ENCODE data around the gene PLK1. TPM values are rescaled to one million over a fixed set of nuclear protein-coding genes. Genes with fewer than 3 reads are reported as not detected.
A peak's percentile ranks its signal among the peaks of the same experiment; 100 is the strongest.

PLK1 gene
- polyA plus RNA-seq, 1 experiment = 11.6 TPM

- CTCF ChIA-PET = interaction anchor here (1.5 to 4.2 kb wide), 3 partner anchors 9 to 836 kb away, joined by 7 to 14 read pairs (median 13); partner anchors contain the start of gene PLK1
- POLR2A ChIA-PET = interaction anchor here (1.1 kb wide), 1 partner anchor 9 kb away, joined by 5 read pairs; no protein-coding TSS in a partner anchor
- no peaks in the 10 kb centered on the region for H3K27me3 ChIP-seq (ENCODE audit: control insufficient read depth, insufficient read depth, low read length)
- TF ChIP-seq CTCF (IDR thresholded peaks at IDR 0.05; ENCODE audit: low read depth, low read length) = no peak
- no peaks in the 10 kb centered on the region for H3K9me3 ChIP-seq (ENCODE audit: control insufficient read depth, insufficient read depth, low read length)
- H3K4me3 ChIP-seq (ENCODE audit: low read depth, low read length) = no peak overlapping the region
- H3K27ac ChIP-seq (ENCODE audit: low read depth, low read length) = peak overlapping the region; percentile 96
- no peak for DNase-seq (ENCODE audit: low read depth, low spot score)
Measured at GRCh38 chr16:23668873-23669272, 9.8 kb upstream of the PLK1 start.

- CTCF ChIA-PET = interaction anchor here (1.5 to 4.2 kb wide), 2 partner anchors 8 to 834 kb away, joined by 7 to 14 read pairs; partner anchors contain the start of gene PLK1
- POLR2A ChIA-PET = interaction anchor here (1.2 kb wide), 1 partner anchor 9 kb away, joined by 8 read pairs; the partner anchor contains the start of gene PLK1
- TF ChIP-seq CTCF (IDR thresholded peaks at IDR 0.05; ENCODE audit: low read depth, low read length) = no peak
- DNase-seq (ENCODE audit: low read depth, low spot score) = peak; percentile 76
- peak overlapping the region; percentile 87 for H3K27ac ChIP-seq (ENCODE audit: low read depth, low read length)
- no peak overlapping the region for H3K4me3 ChIP-seq (ENCODE audit: low read depth, low read length)
- no peaks in the 10 kb centered on the region for H3K27me3 ChIP-seq (ENCODE audit: control insufficient read depth, insufficient read depth, low read length)
- H3K9me3 ChIP-seq (ENCODE audit: control insufficient read depth, insufficient read depth, low read length) = no peaks in the 10 kb centered on the region
Measured at GRCh38 chr16:23670137-23670776, 8.4 kb upstream of the PLK1 start.

GRCh38 chr16:23673971-23674614, 4.6 kb upstream of the PLK1 start:
- POLR2A ChIA-PET = interaction anchor here (0.6 kb wide), 1 partner anchor 30 kb away, joined by 9 read pairs; no protein-coding TSS in a partner anchor
- CTCF ChIA-PET = interaction anchor here (0.5 to 1.4 kb wide), 3 partner anchors 53 to 564 kb away, joined by 3 to 5 read pairs (median 4); no protein-coding TSS in a partner anchor
- no peak for TF ChIP-seq CTCF (IDR thresholded peaks at IDR 0.05; ENCODE audit: low read depth, low read length)
- Histone ChIP-seq H3K27ac (ENCODE audit: low read depth, low read length) (no peak overlapping the region), H3K9me3 (ENCODE audit: control insufficient read depth, insufficient read depth, low read length) (no peaks in the 10 kb centered on the region; the same call in 1 of the 2 replicates), H3K27me3 (ENCODE audit: control insufficient read depth, insufficient read depth, low read length) (no peaks in the 10 kb centered on the region), H3K4me3 (ENCODE audit: low read depth, low read length) (no peak overlapping the region)
- DNase-seq (ENCODE audit: low read depth, low spot score) = no peak

- ChIA-PET CTCF (interaction anchor here (0.6 to 3.9 kb wide), 7 partner anchors 8 to 365 kb away, joined by 3 to 15 read pairs (median 3); no protein-coding TSS in a partner anchor), POLR2A (interaction anchor here (0.5 to 1.0 kb wide), 2 partner anchors 9 to 94 kb away, joined by 3 to 5 read pairs; no protein-coding TSS in a partner anchor)
- no peak for DNase-seq (ENCODE audit: low read depth, low spot score)
- H3K27me3 ChIP-seq (ENCODE audit: control insufficient read depth, insufficient read depth, low read length) = no peaks in the 10 kb centered on the region
- no peak overlapping the region for H3K4me3 ChIP-seq (ENCODE audit: low read depth, low read length)
- no peaks in the 10 kb centered on the region; the same call in 1 of the 2 replicates for H3K9me3 ChIP-seq (ENCODE audit: control insufficient read depth, insufficient read depth, low read length)
- H3K27ac ChIP-seq (ENCODE audit: low read depth, low read length) = no peak overlapping the region
- no peak for TF ChIP-seq CTCF (IDR thresholded peaks at IDR 0.05; ENCODE audit: low read depth, low read length)
Measured at GRCh38 chr16:23676924-23677480, 1.7 kb upstream of the PLK1 start.
